HG03280 (cell line): ENCODE data around the gene UVSSA.
"Not testable (repeated sequence)": the region's sequence is repeated elsewhere in the genome, so short reads cannot be mapped to it uniquely, and the experiment has no call there.

Experiments used
- ATAC-seq: cut with Tn5 transposase; IDR thresholded peaks from one replicate; pipeline ENCODE4 v1.9.1; 2021; ENCODE audit warnings: mild to moderate bottlenecking, moderate library complexity; ENCODE audit not compliant: unreplicated experiment

UVSSA gene

DNA sequence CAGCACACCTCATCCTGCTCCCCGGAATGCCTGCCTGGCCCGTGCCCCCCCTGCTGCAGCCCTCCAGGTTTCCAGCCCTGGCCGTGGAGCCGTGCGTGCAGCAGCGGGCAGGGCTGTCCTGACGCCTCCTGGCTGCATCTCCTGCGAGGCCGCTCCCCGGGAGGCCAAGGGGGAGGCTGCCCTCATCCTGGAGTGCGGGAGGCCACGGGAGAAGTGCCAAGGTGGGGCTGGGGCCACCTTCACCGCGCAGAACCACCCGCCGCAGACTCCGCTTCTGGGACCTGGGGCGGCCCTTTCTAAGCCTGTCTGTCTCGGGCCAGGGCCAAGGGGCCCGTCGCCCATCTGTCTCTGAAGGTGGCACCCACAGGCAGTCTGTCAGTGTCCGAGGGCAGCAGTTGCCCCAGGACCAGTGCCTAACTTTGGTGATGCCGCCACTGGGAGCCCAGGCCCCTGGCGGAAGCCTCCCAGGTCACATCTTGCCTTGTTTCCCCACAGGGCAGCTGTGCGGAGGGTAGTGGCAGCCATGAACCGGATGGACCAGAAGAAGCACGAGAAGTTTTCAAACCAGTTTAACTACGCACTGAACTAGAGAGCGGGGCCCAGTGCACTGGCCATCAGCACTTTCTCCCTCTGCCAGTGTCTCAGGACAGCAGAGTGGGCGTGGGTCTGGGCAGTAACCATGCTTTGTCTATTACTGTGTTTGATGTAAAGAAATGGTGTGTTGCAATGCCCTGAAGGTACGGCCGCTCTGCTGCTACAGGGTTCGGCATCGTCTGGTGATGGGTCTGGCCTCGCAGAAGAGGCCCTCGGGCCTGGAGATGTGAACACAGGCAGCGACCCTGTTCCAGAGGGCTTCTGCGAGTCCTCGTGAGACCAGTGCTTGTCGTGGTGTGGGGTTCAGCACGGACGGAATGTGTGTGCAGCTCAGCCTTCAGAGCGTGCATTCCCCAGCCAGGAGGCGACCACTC lies 38.6 kb downstream of the UVSSA start:
- ATAC-seq, result no peak

DNA sequence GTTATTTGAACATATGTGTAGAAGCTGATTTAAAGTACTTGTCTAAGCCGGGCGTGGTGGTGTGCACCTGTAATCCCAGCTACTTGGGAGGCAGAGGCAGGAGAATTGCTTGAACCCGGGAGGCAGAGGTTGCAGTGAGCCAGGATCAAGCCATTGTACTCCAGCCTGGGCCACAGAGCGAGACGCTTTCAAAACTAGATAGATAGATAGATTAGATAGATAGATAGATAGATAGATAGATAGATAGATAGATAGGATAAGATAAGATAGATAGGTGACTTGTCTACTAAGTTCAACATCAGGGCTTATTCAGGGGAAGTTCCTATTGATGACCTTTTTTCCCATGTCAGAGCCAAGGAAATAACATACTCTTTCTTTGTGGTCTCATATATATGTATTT lies 46.4 kb downstream of the UVSSA start:
- not testable (repeated sequence) for ATAC-seq

DNA sequence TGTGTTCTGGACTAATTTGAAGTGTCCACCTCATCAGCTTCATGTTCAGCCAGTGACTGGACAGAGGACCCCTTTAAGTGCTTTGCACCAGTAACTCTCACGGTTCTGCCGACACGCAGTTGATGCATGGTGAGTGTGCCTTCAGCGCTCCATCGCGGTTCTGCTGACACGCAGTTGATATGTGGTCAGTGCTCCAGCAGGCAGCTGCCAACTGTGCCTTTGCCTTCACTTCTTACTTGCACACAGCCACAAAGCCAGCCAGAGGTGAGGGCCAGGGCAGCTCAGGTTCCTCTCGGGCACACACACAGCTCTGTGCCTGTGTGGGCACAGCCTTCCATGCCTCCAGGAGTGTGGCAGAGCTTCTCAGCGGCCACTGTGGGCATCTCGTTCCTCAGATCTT lies 46.9 kb downstream of the UVSSA start:
- no peak for ATAC-seq

DNA sequence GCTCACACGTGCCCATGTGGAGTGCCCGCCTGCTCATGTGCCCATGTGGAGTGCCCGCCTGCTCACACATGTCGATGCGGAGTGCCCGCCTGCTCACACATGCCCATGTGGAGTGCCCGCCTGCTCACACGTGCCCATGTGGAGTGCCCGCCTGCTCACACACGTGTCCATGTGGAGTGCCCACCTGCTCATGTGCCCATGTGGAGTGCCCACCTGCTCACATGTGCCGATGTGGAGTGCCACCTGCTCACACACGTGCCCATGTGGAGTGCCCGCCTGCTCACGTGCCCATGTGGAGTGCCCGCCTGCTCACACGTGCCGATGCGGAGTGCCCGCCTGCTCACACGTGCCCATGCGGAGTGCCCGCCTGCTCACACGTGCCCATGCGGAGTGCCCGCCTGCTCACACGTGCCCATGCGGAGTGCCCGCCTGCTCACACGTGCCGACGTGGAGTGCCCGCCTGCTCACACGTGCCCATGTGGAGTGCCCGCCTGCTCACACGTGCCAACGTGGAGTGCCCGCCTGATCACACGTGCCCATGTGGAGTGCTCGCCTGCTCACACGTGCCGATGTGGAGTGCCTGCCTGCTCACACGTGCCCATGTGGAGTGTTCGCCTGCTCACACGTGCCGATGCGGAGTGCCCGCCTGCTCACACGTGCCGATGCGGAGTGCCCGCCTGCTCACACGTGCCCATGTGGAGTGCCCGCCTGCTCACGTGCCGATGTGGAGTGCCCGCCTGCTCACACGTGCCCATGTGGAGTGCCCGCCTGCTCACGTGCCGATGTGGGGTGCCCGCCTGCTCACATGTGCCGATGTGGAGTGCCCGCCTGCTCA lies 47.8 kb downstream of the UVSSA start:
- not testable (repeated sequence) for ATAC-seq

DNA sequence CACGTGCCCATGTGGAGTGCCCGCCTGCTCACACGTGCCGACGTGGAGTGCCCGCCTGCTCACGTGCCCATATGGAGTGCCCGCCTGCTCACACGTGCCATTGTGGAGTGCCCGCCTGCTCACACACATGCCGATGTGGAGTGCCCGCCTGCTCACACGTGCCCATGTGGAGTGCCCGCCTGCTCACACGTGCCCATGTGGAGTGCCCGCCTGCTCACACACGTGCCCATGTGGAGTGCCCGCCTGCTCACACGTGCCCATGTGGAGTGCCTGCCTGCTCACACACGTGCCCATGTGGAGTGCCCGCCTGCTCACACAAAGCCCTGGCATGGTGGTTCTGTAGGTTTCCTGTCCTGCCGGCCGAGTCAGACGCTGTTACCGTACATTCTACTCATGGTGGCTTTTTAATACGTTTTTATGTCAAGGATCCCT lies 48.4 kb downstream of the UVSSA start:
- not testable (repeated sequence) for ATAC-seq

DNA sequence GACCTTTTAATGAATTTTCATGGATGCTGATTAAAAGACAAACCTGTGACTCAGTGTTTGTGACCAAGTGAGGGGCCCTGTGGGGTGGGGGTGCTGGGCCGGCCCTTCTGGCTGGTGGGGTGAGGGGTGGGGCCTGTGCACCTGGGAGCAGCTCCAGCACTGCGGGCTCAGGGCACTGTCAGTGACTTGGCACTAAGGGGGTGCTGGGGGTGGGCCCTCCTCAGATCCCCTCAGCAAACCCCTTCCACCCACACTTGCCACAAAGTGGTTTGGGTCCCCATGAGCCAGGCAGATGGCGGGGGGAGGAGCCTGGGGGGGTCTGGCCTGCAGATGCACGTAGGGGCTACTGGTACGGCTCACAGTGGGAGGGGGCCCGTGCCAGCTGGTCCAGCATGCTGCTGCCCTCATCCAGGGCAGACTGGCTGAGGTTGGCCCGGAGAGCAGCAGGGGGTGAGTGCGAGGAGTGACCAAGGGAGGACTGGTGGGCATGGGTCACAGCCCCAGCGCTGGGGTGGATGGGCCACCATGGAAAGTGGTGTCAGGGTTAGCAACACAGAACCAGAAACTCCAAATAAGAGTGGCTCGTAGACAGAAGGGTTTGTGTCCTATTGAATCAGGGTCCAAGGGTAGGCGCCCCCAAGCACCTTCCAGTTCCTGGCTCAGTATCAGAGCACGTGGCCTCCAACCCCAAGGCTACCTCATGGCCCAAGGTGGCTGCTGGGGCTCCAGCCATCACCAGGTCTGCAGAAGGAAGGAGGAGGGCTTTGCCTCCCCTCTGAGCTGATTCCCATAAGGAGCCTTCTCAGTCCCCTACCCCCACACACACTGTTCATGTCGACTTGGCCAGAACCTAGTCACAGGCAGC lies 49.2 kb downstream of the UVSSA start:
- ATAC-seq, result no peak

DNA sequence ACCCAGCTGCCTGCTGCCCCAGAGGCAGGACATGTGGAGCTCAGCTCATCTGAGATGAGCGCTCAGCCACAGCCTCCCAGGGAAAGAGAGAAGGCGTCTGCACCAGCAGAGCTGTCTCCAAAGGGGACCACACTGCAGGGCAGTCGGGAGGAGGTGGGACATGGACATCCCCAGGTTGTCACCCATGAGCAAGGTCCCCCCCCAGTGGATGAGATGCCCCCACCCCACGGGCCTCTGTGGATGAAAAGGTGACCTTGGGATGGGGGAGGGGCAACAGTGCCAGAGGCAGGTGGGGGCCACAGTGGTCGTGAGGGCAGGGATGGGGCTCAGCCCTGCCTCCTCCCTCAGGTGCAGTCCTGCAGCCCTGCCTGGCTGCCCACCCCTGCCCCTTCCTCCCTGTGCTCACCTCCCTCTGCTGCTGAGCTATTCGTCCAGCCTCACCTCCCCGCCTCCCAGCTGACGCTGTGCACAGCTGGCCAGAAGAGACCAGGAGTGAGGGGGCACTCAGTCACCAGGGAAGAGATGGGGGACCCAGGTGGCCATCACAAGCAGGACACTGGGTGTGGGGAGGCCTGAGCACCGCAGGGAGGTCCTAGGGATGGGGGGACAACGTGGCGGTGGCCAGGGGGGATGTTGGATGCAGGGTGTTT lies 49.9 kb downstream of the UVSSA start:
- ATAC-seq, result no peak

DNA sequence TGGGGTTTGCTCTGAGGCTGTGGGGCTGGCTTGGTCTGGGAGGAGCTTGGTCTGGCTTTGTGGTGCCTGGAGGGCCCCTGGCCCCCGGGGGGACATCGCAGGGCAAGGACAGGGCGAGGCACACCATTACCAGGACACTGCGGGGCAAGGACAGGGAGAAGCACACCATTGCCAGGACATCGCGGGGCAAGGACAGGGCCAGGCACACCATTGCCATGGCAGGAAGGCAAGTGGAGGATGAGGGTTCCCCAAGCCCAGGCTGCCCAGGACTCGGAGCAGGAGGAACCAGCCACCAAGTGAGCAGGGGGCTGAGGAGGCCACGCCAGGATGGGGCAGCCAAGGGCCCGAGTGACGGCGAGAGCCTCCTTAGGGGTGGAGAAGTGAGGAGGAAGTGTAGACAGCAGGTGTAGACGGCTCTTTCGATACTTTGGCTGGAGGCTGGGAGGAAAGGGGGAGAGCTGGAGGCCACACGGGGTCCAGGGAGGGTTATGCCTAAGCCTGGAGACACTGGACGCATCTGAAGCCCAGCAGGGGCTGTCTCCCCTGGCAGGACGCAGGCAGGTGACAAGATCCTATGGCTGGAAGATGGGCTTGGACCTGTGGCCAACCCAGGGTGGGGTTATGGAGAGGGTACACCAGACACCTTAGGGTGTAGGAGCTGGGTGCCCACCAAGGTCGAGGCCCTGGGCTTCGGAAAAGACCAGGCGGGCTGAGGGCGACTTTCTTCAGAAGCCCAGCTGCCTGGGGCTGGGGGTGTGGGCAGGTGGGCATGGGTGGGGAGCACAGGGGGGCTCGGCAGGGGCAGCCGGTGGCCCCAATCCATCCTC lies 51.9 kb downstream of the UVSSA start:
- no peak for ATAC-seq

DNA sequence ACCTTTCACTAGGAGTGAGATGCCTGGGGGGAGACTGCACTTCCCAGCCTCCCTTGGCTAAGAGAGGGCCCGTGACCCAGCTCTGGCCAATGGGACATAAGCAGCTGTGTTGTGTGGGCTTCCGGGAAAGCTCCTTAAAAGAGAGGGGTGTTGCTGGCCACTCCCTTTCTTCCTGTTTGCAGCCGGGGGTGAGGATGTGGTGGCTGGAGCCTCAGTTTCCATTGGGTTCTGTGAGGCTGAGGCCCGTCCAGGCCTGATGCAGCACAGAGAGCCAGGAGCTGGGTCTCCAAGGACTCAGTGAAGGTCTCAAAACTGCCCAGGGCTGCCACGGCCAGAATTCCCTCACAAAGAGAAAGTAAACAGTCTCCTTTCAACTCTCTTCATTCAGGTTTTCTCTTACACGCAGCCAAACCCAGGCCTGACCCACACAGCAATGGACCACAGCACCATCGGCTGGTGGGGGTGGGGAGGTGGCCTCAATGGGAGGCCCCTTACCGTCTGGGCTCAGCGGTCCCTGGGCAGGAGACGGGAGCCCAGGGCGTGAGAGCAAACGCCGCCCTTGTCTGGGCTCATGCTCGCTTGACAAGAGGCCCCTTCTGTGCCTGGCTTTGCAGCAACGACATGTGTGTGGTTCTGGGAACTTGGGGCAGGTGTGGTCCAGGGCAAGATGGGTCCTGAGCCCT lies 52.6 kb downstream of the UVSSA start:
- no peak for ATAC-seq

DNA sequence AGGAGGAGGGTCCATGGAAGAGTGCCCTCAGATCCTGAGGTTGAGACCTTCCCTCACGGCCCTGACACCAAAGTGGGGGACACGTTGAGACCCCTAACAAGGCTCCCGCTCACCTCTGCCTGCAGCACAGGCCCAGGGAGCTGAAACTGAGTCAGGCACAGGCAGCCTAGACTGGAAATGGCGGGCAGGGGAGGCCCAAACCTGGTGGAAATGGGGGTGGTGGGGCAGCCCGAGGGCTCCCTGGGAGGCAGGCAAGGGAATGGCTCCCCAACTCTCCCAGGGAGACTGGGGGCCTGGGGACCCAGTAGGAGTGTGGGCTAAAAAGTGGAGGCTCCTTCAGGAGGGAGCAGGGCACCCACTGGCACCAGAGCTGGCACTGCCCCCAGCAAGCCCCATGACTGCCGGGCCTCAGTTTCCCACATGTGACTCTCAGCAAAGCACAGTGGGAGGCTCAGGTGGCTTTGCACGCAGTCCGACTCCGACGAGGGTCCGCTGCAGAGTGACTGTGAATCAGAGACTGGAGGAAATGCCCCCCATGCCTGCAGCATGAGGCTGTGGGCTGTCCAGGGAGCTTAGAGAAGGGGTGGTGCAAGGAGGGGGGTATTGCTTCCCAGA lies 53.3 kb downstream of the UVSSA start:
- ATAC-seq, result no peak

DNA sequence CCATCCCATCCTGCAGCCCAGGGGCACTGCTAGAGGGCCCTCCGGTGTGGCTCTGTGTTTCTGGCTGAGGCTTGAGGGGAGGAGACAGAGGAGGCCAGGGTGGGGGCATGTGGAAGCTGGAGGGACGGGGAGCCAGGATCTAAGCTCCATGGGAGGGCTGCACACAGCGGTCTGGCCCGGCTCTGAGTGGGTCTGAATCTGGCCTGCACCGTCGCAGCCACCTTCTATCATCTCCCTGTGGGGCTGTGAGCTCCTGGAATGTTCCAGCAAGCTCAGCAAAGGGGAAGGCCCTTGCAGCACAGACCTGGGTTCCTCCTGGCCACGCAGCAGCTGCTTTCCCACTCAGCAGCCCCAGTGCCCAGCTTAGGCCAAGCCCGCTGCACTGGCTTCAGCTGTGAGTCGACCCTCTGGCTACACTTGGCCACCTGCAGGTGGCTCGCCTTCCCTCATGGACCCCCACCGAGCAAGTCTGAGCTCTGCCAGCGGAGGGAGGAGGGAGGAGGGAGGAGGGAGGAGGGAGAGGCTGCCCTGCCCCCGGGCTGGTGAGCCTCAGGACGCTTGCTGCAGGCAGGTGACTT lies 53.9 kb downstream of the UVSSA start:
- ATAC-seq, result no peak

DNA sequence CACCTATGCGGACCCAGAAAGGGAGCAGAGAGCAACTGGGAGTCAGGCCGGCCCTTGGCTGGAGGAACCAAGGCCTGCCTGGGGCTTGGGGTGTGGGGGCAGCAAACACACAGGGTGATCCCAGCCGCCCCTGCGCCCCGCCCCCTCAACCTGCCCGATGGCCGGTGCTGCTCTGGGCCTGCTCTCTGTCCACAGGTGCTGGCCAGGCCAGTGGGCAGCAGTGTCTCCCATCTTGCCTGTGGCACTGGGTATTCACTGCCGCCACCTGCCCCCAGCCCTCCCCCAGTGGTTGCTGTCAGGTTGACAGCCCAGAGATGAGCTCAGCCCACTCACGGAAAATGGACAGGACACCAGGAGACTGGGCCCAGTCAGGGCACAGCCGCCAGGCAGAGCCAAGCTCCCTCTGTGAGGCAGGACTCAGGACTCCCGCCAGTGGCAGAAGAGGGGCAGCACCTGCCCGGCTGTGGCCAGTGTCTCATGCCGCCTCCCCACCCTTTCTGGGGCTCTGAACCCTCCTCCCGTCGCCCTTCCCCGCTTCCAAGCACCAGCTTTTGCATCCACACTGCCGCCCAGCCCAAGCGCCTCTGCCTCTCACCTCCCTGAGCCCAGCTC lies 54.5 kb downstream of the UVSSA start:
- no peak for ATAC-seq

DNA sequence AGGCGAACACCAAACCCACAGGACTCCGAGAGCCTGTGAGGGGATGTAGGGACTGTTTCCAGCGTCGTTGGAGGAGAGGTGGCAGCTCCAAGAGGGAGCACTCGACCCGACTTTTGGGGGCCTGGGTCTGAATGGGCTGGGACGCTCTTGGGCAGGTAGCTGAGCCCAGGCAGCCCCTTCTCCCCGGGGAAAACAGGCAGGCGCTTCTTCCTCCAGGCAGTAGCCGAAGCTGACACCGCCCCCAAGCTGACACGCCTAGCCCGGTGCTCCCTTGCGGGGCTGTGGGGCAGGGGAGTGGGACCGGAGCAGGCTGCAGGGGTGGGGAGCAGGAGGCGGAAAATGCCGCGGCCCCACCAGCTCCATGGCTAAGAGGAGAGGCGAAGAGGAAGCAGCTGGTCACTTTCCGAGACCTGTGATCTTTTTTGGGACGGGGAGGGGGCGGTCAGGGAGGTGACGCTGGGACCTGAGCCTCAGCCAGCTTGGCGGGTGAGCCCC lies 55.1 kb downstream of the UVSSA start:
- no peak for ATAC-seq

DNA sequence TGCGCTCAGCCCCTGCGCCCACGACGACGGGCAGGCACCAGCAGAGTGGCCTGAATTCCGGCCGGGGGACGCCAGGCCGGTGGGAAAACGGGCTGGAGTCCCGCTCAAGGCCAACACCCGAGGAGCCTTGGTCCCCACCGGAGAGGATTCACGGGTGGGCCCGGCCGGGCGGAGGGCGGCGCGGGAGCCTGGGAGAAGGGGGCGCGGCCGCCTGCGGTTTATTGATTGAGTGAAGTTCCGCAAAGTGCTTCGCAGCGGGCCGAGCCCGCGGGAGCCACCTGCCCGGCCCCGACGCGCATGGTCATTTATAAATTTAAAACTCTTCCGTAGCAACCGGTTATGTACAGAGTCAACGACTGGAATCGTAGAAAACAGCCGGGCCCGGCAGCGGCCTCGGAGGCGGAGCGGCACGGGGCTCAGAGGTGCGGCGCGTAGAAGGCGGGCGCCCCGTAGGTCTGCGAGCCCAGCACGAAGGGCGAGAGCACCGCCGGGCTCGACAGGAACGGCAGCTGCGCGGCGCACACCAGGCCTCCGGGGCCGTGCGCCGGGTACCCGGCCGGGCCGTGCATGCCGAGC lies 55.6 kb downstream of the UVSSA start:
- no peak for ATAC-seq

DNA sequence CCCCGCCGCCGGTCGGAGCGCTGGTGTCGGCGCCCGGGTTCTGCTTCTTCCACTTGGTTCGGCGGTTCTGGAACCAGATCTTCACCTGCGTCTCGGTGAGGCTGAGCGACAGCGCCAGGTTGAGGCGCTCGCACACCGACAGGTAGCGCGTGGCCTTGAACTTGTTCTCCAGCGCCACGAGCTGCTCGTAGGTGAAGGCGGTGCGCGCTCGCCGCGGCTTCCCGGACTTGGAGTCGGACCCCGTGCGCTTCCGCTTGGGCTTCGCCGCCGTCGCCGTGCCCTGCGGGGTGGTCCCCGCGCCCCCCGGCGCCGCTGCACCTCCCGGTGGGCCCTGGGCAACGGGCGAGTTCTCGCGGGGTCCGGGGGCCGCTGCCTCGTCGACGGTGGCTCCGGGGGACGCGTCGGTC lies 56.2 kb downstream of the UVSSA start:
- no peak for ATAC-seq

DNA sequence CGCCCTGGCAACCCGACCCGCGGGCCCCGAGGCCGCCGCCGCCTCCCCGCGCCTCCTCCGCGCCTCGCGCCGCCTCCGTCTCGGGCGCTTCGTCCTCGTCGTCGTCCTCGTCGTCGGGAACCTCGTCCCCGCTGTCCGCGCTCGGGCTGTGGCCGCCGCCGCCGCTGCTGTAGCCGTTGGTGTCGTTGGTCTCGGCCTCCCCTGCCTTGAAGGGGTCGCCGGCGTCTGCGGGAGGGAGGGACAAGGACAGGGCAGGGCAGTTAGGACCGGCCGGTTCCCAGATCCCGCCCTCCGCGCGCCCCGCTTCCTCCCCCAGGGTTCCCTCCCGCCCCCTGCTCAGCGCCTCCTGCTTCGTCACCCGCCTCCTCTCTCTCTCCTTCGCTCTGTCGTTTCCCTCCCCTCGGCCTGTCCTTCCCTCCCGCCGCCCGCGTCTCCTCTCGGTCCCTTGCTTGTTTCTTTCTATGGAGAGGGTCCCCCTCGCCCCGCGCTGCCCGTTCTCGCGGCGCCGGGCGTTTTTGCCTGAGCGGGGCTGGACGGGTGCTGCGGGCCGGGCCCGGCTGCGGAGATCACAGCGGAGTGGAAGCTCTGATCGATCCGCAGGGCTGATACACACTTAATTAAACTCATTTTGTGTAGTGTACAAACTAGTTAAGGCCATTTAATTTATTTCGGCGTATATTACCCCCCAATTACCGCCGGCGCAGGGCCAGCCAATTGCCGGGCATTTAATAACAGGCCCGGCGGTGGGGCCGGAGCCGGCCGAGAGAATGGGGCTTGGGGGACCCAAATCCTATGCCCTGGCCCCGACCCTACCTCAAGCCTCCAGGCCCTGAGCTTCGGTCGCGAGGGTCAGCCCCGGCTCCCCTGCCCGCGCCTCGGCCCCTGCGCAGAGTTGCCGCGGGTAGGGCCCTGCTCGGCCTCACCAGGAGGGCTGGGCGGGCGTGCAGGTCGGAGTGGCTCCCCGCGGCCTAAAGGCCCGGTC lies 56.9 kb downstream of the UVSSA start:
- no peak for ATAC-seq
